Measurements from ENCODE around the gene FPGT. TPM values are rescaled to one million over a fixed set of nuclear protein-coding genes. Genes with fewer than 3 reads are reported as not detected.
A peak's percentile ranks its signal among the peaks of the same experiment; 100 is the strongest.

The FPGT gene
- total RNA-seq (10 to 100 TPM; 13.7 to 19.2 TPM), polyA plus RNA-seq (1 to 10 TPM; 5.2 to 6.4 TPM)

DNA sequence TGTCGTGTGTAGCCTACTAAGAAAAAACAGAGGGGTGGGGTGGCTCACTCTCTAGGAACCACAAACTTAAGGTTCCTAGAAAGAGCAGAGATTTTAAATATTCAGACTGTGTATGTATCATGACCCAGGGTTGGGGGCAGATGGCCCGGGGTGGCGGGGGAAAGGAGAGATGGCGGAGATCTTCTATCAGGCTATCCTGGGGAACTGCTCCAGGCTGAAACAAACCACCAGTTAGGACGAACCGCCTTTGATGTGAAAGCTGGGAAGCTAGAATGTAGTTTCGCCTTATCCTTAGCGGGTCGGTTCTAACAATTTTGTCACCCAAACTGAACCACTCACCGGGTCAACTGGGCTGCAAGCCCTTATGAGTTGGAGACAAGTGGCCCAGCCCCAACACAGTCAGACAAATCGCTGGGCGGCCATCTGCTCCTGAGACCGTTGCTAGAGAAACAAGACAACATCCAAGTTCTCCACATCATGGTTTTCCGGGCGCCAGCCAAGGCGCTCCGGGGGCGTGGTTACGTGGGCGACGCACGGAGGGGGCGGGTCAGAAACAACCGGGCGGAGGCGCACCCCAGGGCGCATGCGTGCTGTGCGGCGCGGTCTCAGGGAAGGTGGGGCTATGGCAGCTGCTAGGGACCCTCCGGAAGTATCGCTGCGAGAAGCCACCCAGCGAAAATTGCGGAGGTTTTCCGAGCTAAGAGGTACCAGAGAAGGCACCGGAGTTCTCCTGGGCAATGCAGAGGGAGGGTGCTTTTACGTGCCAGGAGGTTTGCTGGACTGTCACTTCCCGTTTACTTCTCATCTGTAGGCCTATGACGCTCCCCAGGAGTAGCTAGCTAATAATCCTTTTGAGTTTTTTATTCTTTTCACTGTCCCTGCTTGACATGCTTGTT, at the start of gene FPGT, which contains the start of gene LRRIQ3:
Gene FPGT, plus strand, starts transcription at position 586 of the 896 bp plus-strand sequence. Its CDS starts 37 bp downstream, at position 623.
Gene LRRIQ3, minus strand, starts transcription at position 520 of the 896 bp plus-strand sequence. CDS start 14,492 bp downstream, outside the sequence.
- no peak for TF ChIP-seq HNF4G (IDR thresholded peaks at IDR 0.05)
- TF ChIP-seq FOXA1 (IDR thresholded peaks at IDR 0.05), result no peak
- TF ChIP-seq, protein P1, sequence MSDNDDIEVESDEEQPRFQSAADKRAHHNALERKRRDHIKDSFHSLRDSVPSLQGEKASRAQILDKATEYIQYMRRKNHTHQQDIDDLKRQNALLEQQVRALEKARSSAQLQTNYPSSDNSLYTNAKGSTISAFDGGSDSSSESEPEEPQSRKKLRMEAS (IDR thresholded peaks at IDR 0.05), result no peak
- peak; percentile 45 for TF ChIP-seq TAF1 (conservative IDR thresholded peaks at IDR 0.05)
- TF ChIP-seq, protein P2, sequence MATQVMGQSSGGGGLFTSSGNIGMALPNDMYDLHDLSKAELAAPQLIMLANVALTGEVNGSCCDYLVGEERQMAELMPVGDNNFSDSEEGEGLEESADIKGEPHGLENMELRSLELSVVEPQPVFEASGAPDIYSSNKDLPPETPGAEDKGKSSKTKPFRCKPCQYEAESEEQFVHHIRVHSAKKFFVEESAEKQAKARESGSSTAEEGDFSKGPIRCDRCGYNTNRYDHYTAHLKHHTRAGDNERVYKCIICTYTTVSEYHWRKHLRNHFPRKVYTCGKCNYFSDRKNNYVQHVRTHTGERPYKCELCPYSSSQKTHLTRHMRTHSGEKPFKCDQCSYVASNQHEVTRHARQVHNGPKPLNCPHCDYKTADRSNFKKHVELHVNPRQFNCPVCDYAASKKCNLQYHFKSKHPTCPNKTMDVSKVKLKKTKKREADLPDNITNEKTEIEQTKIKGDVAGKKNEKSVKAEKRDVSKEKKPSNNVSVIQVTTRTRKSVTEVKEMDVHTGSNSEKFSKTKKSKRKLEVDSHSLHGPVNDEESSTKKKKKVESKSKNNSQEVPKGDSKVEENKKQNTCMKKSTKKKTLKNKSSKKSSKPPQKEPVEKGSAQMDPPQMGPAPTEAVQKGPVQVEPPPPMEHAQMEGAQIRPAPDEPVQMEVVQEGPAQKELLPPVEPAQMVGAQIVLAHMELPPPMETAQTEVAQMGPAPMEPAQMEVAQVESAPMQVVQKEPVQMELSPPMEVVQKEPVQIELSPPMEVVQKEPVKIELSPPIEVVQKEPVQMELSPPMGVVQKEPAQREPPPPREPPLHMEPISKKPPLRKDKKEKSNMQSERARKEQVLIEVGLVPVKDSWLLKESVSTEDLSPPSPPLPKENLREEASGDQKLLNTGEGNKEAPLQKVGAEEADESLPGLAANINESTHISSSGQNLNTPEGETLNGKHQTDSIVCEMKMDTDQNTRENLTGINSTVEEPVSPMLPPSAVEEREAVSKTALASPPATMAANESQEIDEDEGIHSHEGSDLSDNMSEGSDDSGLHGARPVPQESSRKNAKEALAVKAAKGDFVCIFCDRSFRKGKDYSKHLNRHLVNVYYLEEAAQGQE (IDR thresholded peaks at IDR 0.05), result no peak
- TF ChIP-seq HNF4A (conservative IDR thresholded peaks at IDR 0.05), result peak in 1 of 2 donors; percentile 5
- TF ChIP-seq EGR1 (IDR thresholded peaks at IDR 0.05; ENCODE audit: low read depth in 2 of 2), result peak; percentile 97 to 98
- TF ChIP-seq YY1 (IDR thresholded peaks at IDR 0.05), result peak; percentile 92
- TF ChIP-seq SP1 (IDR thresholded peaks at IDR 0.05), result peak; percentile 48
- TF ChIP-seq NR2F2 (IDR thresholded peaks at IDR 0.05), result peak; percentile 23
- TF ChIP-seq, protein P3, sequence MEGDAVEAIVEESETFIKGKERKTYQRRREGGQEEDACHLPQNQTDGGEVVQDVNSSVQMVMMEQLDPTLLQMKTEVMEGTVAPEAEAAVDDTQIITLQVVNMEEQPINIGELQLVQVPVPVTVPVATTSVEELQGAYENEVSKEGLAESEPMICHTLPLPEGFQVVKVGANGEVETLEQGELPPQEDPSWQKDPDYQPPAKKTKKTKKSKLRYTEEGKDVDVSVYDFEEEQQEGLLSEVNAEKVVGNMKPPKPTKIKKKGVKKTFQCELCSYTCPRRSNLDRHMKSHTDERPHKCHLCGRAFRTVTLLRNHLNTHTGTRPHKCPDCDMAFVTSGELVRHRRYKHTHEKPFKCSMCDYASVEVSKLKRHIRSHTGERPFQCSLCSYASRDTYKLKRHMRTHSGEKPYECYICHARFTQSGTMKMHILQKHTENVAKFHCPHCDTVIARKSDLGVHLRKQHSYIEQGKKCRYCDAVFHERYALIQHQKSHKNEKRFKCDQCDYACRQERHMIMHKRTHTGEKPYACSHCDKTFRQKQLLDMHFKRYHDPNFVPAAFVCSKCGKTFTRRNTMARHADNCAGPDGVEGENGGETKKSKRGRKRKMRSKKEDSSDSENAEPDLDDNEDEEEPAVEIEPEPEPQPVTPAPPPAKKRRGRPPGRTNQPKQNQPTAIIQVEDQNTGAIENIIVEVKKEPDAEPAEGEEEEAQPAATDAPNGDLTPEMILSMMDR (IDR thresholded peaks at IDR 0.05; ENCODE audit: low read depth, low read length, missing input control), result no peak
- TF ChIP-seq, protein P4, sequence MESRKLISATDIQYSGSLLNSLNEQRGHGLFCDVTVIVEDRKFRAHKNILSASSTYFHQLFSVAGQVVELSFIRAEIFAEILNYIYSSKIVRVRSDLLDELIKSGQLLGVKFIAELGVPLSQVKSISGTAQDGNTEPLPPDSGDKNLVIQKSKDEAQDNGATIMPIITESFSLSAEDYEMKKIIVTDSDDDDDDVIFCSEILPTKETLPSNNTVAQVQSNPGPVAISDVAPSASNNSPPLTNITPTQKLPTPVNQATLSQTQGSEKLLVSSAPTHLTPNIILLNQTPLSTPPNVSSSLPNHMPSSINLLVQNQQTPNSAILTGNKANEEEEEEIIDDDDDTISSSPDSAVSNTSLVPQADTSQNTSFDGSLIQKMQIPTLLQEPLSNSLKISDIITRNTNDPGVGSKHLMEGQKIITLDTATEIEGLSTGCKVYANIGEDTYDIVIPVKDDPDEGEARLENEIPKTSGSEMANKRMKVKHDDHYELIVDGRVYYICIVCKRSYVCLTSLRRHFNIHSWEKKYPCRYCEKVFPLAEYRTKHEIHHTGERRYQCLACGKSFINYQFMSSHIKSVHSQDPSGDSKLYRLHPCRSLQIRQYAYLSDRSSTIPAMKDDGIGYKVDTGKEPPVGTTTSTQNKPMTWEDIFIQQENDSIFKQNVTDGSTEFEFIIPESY (IDR thresholded peaks at IDR 0.05), result peak; percentile 37
- TF ChIP-seq RXRA (IDR thresholded peaks at IDR 0.05), result no peak
- TF ChIP-seq JUND (IDR thresholded peaks at IDR 0.05), result peak in 1 of 2 donors; percentile 24
- TF ChIP-seq GABPA (IDR thresholded peaks at IDR 0.05 in 1 of 2, conservative IDR thresholded peaks at IDR 0.05 in 1 of 2), result peak in 1 of 2 donors; percentile 70
- TF ChIP-seq RAD21 (IDR thresholded peaks at IDR 0.05), result no peak
- TF ChIP-seq, protein P5, sequence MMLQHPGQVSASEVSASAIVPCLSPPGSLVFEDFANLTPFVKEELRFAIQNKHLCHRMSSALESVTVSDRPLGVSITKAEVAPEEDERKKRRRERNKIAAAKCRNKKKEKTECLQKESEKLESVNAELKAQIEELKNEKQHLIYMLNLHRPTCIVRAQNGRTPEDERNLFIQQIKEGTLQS (IDR thresholded peaks at IDR 0.05), result no peak
- no peak for TF ChIP-seq FOXA2 (IDR thresholded peaks at IDR 0.05)
- Histone ChIP-seq H3K4me3 (ENCODE audit: low read depth in 1 of 3, low read length in 3 of 3) (peak within 1 kb of the TSS; percentile 73 to 98 (median 87)), H3K27ac (ENCODE audit: low read depth in 1 of 2, low read length in 2 of 2) (peak within 1 kb of the TSS; percentile 74 to 83), H3K9me3 (ENCODE audit: control insufficient read depth in 4 of 4, low read length in 3 of 4) (no peaks in the 10 kb centered on the region), H3K36me3 (ENCODE audit: control insufficient read depth in 4 of 4, insufficient read depth in 3 of 4, low read depth in 1 of 4, low read length in 3 of 4) (peaks cover 0 to 5% (median under 1%) of the 10 kb centered on the region in 4 donors), H3K4me1 (ENCODE audit: control insufficient read depth in 4 of 4, insufficient read depth in 4 of 4, low read length in 3 of 4) (peaks cover 0 to 7% (median 2%) of the 10 kb centered on the region in 4 donors), H3K27me3 (ENCODE audit: control insufficient read depth in 4 of 4, insufficient read depth in 4 of 4, low read length in 3 of 4) (no peaks in the 10 kb centered on the region), H3K9ac (ENCODE audit: low read depth in 1 of 2, low read length in 2 of 2) (peak within 1 kb of the TSS; percentile 74 to 90)
- WGBS, result 2% methylated on average over 41 of the region's 41 CpGs
- DNase-seq (ENCODE audit: low spot score), result peak; percentile 96

All from liver (tissue), 9 donors.